Sigmoid colon (tissue), 7 donors: ENCODE results near the gene ATIC. TPM values are rescaled to one million over a fixed set of nuclear protein-coding genes. Genes with fewer than 3 reads are reported as not detected.

ENCODE experiments used
- DNase-seq: peaks from one replicate; pipeline ENCODE4 v3.0.0-alpha.2; 2019
- H3K27ac ChIP-seq, 4 donors: fragments of 200-600 bp; sonication (generic); one replicate each; pipeline ENCODE4 v1.5.1; 2016 to 2019; ENCODE audit warnings: mild to moderate bottlenecking in 1 of 4
- H3K27me3 ChIP-seq, 3 donors: fragments of 200-600 bp; sonication (generic); one replicate each; pipeline ENCODE4 v1.5.1; 2019; ENCODE audit warnings: mild to moderate bottlenecking in 1 of 3
- H3K36me3 ChIP-seq, 4 donors: fragments of 200-600 bp; sonication (generic); one replicate each; pipeline ENCODE4 v1.5.1; 2016 to 2019
- H3K4me1 ChIP-seq, 4 donors: fragments of 200-600 bp; sonication (generic); one replicate each; pipeline ENCODE4 v1.5.1; 2017 to 2019
- H3K4me3 ChIP-seq, 4 donors: fragments of 200-600 bp; sonication (generic); one replicate each; pipeline ENCODE4 v1.5.1; 2017 to 2019; ENCODE audit warnings: mild to moderate bottlenecking in 2 of 4, moderate library complexity in 1 of 4
- H3K9me3 ChIP-seq, 4 donors: fragments of 200-600 bp in 3 of 4; sonication (generic) in 3 of 4; one replicate each; pipeline versions ENCODE4 v1.5.1 to v1.6.1; 2013 to 2019
- EP300 ChIP-seq, 4 donors: sonication (generic); formaldehyde crosslinking; IDR thresholded peaks; one replicate each; pipeline ENCODE4 v1.6.1; 2017; ENCODE audit warnings: antibody characterized with exemption in 4 of 4
- POLR2A ChIP-seq, 2 donors: fragments of 450-650 bp; IDR thresholded peaks; one replicate each; pipeline ENCODE4 v1.6.1; 2016; ENCODE audit warnings: antibody characterized with exemption in 2 of 2, mild to moderate bottlenecking in 2 of 2, moderate library complexity in 2 of 2
- POLR2AphosphoS5 ChIP-seq, 4 donors: sonication (generic); formaldehyde crosslinking; IDR thresholded peaks; one replicate each; pipeline ENCODE4 v1.6.1; 2017; ENCODE audit warnings: antibody characterized with exemption in 4 of 4
- WGBS, 2 donors: extraction: QIAGEN DNeasy Blood & Tissue Kit; methylation state at CpG; one replicate each; pipeline ENCODE4 v1.1.7; 2013; 5-methylcytosine and 5-hydroxymethylcytosine counted together
- intact Hi-C: fragments of 100-400 bp; cut with DNase I; formaldehyde crosslinking; loops from one replicate; pipeline ENCODE4 v1.15.1; 2023
- polyA plus RNA-seq, 3 donors: library from polyadenylated mRNA; stranded (reverse); fragments of 200-250 nt; gene quantifications; one replicate each; pipeline ENCODE4 v1.2.3, GENCODE V29; 2013
- total RNA-seq, 4 donors: library from RNA; depleted of rRNA; stranded (reverse); fragments of >200 nt; gene quantifications; one replicate each; pipeline ENCODE4 v1.1.0, GENCODE V29; 2016
- TF ChIP-seq, protein P1 (sequence below), 4 experiments: fragments of 450-650 bp in 3 of 4; fragments of 200-600 bp in 1 of 4; IDR thresholded peaks; one replicate each; pipeline ENCODE4 v1.5.1; 2016 to 2019; ENCODE audit warnings: antibody characterized with exemption in 4 of 4, mild to moderate bottlenecking in 3 of 4, moderate library complexity in 2 of 4
- donor health status: healthy with polysubstance abuse.
- donor health status: Bipolar disorder and iron deficiency.
- donor health status: healthy.

Gene ATIC
- total and polyA plus RNA-seq, 7 donors = 27.0 to 116 (median 42.6) TPM

DNA sequence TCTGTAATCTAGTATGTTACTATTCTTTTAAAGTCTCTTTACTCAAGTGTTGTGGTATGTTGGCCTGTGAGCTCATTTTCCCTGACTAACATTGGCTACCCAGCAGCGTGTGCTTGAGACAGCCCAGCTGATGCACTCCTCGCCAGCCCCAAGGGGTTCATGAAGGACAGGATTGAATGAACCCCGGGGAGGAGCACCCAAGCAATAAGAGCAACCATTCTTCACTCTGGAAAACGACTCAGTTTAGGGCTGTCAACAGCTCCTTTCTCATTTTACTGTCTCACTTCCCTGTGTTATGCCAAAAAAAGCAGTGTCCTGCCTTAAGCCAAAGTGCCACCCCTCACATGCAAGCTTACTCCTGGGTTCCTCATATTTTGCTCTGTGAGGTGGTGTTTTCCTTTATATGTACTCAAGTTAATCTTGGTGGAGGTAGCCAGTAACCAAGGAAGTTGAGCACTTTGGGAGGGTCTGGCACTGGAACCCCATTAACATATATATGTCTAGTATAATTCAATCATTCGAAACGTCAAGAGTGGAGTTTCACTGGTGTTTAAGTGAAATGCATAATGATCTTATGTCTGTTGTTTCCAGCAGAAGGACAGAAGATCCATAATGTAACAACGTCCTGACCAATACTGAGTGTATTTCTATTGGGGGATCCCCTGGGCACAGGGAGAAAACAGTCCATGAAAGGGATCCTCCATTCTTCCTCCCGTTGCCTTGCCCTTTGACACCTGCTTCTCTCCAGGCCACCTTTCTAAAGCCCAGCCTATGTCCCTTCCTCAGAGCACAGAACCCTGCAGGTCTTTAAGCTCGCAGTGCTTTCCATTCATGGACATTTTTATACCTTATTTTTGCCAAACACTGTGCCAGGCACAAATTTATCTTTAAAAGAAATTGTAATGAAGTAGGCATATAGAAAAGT, 43.2 kb downstream of the ATIC start:
- intact Hi-C loops = no loop called here
- Histone ChIP-seq H3K9me3 (no peaks in the 10 kb centered on the region), H3K27ac (peak overlapping the region in 2 of 4 donors; percentile 3 to 52), H3K4me3 (no peak overlapping the region), H3K27me3 (no peaks in the 10 kb centered on the region), H3K36me3 (peaks cover 0 to 15% (median 6%) of the 10 kb centered on the region in 4 donors), H3K4me1 (peaks cover 0 to 4% (median 0%) of the 10 kb centered on the region in 4 donors)
- DNase-seq = no peak
- 89 to 93% methylated on average over 9 of the region's 9 CpGs for WGBS, 2 donors
- TF ChIP-seq POLR2A (IDR thresholded peaks at IDR 0.05) = no peak
- TF ChIP-seq, protein P1, sequence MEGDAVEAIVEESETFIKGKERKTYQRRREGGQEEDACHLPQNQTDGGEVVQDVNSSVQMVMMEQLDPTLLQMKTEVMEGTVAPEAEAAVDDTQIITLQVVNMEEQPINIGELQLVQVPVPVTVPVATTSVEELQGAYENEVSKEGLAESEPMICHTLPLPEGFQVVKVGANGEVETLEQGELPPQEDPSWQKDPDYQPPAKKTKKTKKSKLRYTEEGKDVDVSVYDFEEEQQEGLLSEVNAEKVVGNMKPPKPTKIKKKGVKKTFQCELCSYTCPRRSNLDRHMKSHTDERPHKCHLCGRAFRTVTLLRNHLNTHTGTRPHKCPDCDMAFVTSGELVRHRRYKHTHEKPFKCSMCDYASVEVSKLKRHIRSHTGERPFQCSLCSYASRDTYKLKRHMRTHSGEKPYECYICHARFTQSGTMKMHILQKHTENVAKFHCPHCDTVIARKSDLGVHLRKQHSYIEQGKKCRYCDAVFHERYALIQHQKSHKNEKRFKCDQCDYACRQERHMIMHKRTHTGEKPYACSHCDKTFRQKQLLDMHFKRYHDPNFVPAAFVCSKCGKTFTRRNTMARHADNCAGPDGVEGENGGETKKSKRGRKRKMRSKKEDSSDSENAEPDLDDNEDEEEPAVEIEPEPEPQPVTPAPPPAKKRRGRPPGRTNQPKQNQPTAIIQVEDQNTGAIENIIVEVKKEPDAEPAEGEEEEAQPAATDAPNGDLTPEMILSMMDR (IDR thresholded peaks at IDR 0.05) = no peak
- no peak for TF ChIP-seq EP300 (IDR thresholded peaks at IDR 0.05)
- no peak for TF ChIP-seq POLR2AphosphoS5 (IDR thresholded peaks at IDR 0.05)

DNA sequence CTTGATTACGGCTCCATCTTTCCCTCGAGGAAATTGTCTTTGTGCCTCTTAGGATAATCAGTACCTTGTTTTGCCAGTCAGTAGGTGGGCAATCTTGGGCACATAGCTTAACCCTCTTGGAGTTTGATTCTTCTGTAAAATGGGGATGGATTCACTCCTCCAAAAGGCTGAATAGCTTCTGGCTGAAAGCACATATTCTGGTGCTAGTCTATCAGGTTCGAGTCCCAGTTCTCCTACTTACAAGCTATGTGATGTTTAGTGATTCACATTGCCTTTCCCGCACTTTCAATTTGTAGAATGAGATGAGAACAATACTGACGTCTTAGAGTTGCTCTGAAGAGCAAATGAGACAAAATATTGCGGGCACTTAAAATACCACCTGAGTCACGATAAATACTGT, 43.9 kb downstream of the ATIC start:
- TF ChIP-seq, protein P1 (IDR thresholded peaks at IDR 0.05) = no peak
- TF ChIP-seq POLR2AphosphoS5 (IDR thresholded peaks at IDR 0.05) (peak in 1 of 4 donors; percentile 11), EP300 (IDR thresholded peaks at IDR 0.05) (no peak), POLR2A (IDR thresholded peaks at IDR 0.05) (no peak)
- Histone ChIP-seq H3K4me1 (peaks cover 0 to 4% (median 0%) of the 10 kb centered on the region in 4 donors), H3K27ac (no peak overlapping the region), H3K27me3 (no peaks in the 10 kb centered on the region), H3K36me3 (peaks cover 0 to 22% (median 13%) of the 10 kb centered on the region in 4 donors), H3K9me3 (no peaks in the 10 kb centered on the region), H3K4me3 (no peak overlapping the region)
- WGBS, 2 donors = 95 to 96% methylated on average over 7 of the region's 7 CpGs
- no peak for DNase-seq
- intact Hi-C loops = no loop called here

DNA sequence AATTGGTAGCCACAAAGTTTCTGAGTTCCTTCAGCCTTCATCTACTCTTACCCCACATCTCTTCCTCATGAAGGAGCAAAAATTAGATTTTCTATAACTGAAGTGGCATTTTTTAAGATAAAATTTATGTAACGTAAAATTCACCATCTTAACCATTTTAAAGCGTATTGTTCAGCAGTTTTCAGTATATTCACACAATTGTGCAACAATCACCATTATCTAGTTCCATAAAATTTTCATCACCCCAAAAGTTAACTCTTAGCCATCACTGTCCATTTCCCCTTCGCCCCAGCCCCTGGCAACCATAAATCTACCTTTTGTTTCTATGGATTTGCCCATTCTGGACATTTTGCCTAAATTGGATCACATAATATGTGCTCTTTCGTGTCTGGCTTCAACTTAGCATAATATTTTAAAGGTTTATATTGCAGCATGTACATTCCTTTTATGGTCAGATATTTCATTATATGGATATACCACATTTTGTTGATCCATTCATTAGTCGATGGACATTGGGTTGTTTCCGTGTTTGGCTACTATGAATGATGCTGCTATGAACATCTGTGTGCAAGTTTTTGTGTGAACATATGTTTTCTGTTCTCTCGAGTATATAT, 44.6 kb downstream of the ATIC start:
- 95 to 98% methylated on average over 7 of the region's 7 CpGs for WGBS, 2 donors

DNA sequence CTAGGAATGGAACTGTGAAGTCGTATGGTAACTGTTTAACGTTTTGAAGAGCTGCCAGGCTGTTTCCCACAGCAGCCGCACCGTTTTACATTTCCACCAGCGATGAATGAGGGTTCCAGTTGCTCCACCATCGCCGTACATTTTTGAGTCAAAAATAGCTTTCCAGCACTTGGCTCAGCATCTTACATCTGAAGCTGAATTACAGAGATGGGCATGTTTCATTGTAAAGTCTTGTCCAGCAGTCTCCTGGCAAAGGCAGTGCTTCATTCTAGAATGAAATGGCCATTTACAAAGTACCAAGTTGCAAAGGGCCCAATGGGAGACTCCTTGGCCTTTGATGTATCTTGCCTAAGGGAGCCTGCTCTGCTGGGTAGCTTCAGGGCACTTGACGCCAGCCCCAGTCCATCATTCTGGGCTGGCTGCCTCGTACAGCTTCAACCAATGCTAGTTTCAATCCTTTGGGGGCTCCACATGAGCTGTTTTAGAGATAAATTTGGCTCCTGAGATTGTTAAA, 45.1 kb downstream of the ATIC start:
- peaks cover 0 to 4% (median 0%) of the 10 kb centered on the region in 4 donors for H3K4me1 ChIP-seq
- TF ChIP-seq POLR2AphosphoS5 (IDR thresholded peaks at IDR 0.05) (peak in 2 of 4 donors; percentile 45 to 50), POLR2A (IDR thresholded peaks at IDR 0.05) (no peak)
- H3K9me3 ChIP-seq = no peaks in the 10 kb centered on the region
- no peak overlapping the region for H3K4me3 ChIP-seq
- peaks cover 3 to 34% (median 25%) of the 10 kb centered on the region in 4 donors for H3K36me3 ChIP-seq
- 89 to 95% methylated on average over 9 of the region's 9 CpGs for WGBS, 2 donors
- H3K27me3 ChIP-seq = no peaks in the 10 kb centered on the region
- DNase-seq = no peak
- H3K27ac ChIP-seq = peak overlapping the region in 1 of 4 donors; percentile 39
- intact Hi-C loops = no loop called here

More for the DNA sequence above, 44.6 kb downstream of the ATIC start:
- Histone ChIP-seq H3K27ac (peak overlapping the region in 1 of 4 donors; percentile 39), H3K9me3 (no peaks in the 10 kb centered on the region), H3K4me1 (peaks cover 0 to 4% (median 0%) of the 10 kb centered on the region in 4 donors), H3K4me3 (no peak overlapping the region), H3K36me3 (peaks cover 0 to 28% (median 19%) of the 10 kb centered on the region in 4 donors), H3K27me3 (no peaks in the 10 kb centered on the region)
- TF ChIP-seq, protein P1 (IDR thresholded peaks at IDR 0.05) = no peak
- peak in 1 of 4 donors; percentile 41 for TF ChIP-seq POLR2AphosphoS5 (IDR thresholded peaks at IDR 0.05)
- intact Hi-C loops = no loop called here
- no peak for DNase-seq

DNA sequence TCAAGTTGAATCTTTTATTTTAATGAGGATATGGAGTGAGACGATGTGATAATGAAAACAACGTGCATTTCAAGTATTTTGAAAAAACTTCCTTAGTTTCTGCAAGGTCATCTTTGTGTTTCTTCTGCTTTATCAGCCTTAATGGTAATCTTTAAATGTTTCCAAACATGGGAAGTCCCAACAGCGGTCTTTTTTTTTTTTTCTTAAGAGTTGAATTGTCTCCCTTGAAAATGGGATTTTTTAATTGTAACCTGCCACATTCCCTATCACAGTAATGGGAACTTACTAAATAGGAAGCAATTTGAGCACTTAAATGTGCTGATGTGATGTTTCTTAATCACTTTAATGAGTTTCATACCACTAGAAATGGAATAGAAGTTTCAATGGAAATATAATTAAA, 45.8 kb downstream of the ATIC start:
- no peak for DNase-seq
- Histone ChIP-seq H3K27me3 (no peaks in the 10 kb centered on the region), H3K4me3 (no peak overlapping the region), H3K4me1 (peaks cover 0 to 4% (median 0%) of the 10 kb centered on the region in 4 donors), H3K36me3 (peaks cover 9 to 41% (median 31%) of the 10 kb centered on the region in 4 donors), H3K9me3 (no peaks in the 10 kb centered on the region), H3K27ac (no peak overlapping the region)
- 91 to 93% methylated on average over 3 of the region's 3 CpGs for whole genome bisulfite sequencing, 2 donors
- intact Hi-C loops = no loop called here
- no peak for TF ChIP-seq POLR2A (IDR thresholded peaks at IDR 0.05)
- TF ChIP-seq, protein P1 (IDR thresholded peaks at IDR 0.05) = no peak
- TF ChIP-seq EP300 (IDR thresholded peaks at IDR 0.05) = no peak
- TF ChIP-seq POLR2AphosphoS5 (IDR thresholded peaks at IDR 0.05) = no peak
